Activated CD8-positive, alpha-beta T cell treated with anti-CD3 and anti-CD28 coated beads for 36 hours (primary cell): Measurements from ENCODE around the gene GCK. TPM values are rescaled to one million over a fixed set of nuclear protein-coding genes. Genes with fewer than 3 reads are reported as not detected.

ENCODE experiments used
- ATAC-seq: fragments of 200-7000 bp; cut with Tn5 transposase; one replicate; pipeline ENCODE4 v1.10.0; 2021; ENCODE audit warnings: mild to moderate bottlenecking, moderate library complexity
- CTCF ChIA-PET: fragments of 350-600 bp; sonication (Branson Sonifier 250); formaldehyde crosslinking; loops from one replicate; lab custom pipeline; 2021; ENCODE audit warnings: antibody characterized with exemption; lab: Charles Lee
- POLR2A ChIA-PET: fragments of 350-600 bp; sonication (Branson Sonifier 250); formaldehyde crosslinking; loops from one replicate; lab custom pipeline; 2021; ENCODE audit warnings: antibody characterized with exemption; lab: Charles Lee
- DNase-seq: peaks from one replicate; pipeline ENCODE4 v3.0.0-alpha.2; 2020
- H3K27ac Mint-ChIP-seq: one replicate; pipeline ENCODE4 v1.8.0; 2021; ENCODE audit warnings: mild to moderate bottlenecking, mixed read lengths
- H3K27me3 Mint-ChIP-seq: one replicate; pipeline ENCODE4 v1.8.0; 2021; ENCODE audit warnings: mixed read lengths
- H3K36me3 Mint-ChIP-seq: one replicate; pipeline ENCODE4 v1.8.0; 2021; ENCODE audit warnings: low read depth, mixed read lengths
- H3K4me1 Mint-ChIP-seq: one replicate; pipeline ENCODE4 v1.8.0; 2021; ENCODE audit warnings: low read depth, mixed read lengths
- H3K4me3 Mint-ChIP-seq: one replicate; pipeline ENCODE4 v1.8.0; 2021; ENCODE audit warnings: mild to moderate bottlenecking, moderate library complexity, mixed read lengths
- H3K9me3 Mint-ChIP-seq: one replicate; pipeline ENCODE4 v1.8.0; 2021; ENCODE audit warnings: mixed read lengths
- intact Hi-C: fragments of 100-400 bp; cut with micrococcal nuclease; formaldehyde crosslinking; loops from one replicate; pipeline ENCODE4 v1.10.0; 2022
- total RNA-seq, 2 experiments: library from RNA; stranded (reverse); gene quantifications; one replicate each; pipeline ENCODE4 v1.2.3, GENCODE V29; 2021
- TF ChIP-seq, protein P1 (sequence below): fragments of 200-600 bp; IDR thresholded peaks from one replicate; pipeline ENCODE4 v1.8.0; 2022; ENCODE audit warnings: antibody characterized with exemption, mild to moderate bottlenecking

GCK gene
- total RNA-seq, 2 experiments from 2014 or later: 2.1 to 2.6 TPM

DNA sequence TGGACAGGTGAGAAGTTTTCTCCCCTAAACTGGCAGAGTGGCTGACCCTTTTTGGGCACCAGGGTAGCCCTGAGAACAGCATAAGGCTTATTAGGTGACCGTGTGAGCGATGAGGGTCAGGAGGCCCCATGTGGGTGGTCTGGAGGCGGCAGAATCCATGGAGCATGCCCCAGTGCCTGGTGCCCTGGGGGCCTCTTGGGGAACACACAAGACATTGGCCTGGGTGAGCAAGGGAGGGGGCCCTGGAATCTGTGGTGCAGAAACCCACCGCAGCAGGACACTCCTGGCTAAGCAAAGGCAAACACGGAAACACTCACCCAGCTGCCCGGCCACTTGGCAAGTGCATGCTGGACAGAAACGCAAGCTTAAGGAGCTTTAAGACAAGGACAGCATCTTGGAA lies 41.0 kb upstream of the GCK start:
- H3K4me3 Mint-ChIP-seq: no peak overlapping the region
- POLR2A ChIA-PET: interaction anchor here (0.6 kb wide), 1 partner anchor 72 kb away, joined by 4 read pairs; no protein-coding TSS in a partner anchor
- ATAC-seq (no peak), DNase-seq (no peak)
- no peaks in the 10 kb centered on the region for H3K36me3 Mint-ChIP-seq
- no peak overlapping the region for H3K27ac Mint-ChIP-seq
- CTCF ChIA-PET: no interaction called here
- H3K9me3 Mint-ChIP-seq: no peaks in the 10 kb centered on the region
- no peaks in the 10 kb centered on the region for H3K4me1 Mint-ChIP-seq
- intact Hi-C loops: no loop called here
- TF ChIP-seq, protein P1, sequence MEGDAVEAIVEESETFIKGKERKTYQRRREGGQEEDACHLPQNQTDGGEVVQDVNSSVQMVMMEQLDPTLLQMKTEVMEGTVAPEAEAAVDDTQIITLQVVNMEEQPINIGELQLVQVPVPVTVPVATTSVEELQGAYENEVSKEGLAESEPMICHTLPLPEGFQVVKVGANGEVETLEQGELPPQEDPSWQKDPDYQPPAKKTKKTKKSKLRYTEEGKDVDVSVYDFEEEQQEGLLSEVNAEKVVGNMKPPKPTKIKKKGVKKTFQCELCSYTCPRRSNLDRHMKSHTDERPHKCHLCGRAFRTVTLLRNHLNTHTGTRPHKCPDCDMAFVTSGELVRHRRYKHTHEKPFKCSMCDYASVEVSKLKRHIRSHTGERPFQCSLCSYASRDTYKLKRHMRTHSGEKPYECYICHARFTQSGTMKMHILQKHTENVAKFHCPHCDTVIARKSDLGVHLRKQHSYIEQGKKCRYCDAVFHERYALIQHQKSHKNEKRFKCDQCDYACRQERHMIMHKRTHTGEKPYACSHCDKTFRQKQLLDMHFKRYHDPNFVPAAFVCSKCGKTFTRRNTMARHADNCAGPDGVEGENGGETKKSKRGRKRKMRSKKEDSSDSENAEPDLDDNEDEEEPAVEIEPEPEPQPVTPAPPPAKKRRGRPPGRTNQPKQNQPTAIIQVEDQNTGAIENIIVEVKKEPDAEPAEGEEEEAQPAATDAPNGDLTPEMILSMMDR: no peak
- H3K27me3 Mint-ChIP-seq: no peaks in the 10 kb centered on the region

DNA sequence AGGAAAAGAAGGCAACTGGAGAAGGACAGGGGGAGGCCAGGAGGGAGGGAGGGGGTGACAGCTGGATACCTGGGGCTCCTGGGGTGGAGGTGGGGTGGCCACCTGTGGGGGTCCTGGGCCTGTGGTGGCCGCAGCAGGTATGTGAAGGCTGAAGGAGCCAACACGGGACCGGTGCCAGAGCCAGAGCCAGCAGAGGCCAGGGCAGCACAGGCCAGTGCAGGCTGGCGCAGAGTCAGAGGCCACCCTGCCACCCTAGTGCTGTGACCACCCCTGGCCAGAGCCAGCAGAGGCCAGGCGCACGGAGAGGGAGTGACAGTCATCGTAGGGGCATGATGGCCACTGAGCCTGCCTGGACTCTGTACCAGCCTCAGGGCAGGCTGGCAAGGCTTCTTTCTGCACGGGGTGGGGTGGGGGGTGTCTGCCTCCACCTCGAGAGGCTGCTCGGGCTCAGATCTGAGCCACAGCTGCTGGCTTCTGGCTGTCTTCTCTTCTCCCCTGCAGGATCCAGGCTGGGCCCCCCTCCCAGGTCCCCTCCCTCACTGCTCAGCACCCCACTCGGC lies 40.4 kb upstream of the GCK start:
- Mint-ChIP-seq H3K4me3 (no peak overlapping the region), H3K36me3 (no peaks in the 10 kb centered on the region), H3K4me1 (no peaks in the 10 kb centered on the region), H3K27ac (no peak overlapping the region), H3K27me3 (no peaks in the 10 kb centered on the region), H3K9me3 (no peaks in the 10 kb centered on the region)
- DNase-seq (no peak), ATAC-seq (no peak)
- POLR2A ChIA-PET: no interaction called here
- CTCF ChIA-PET: no interaction called here
- TF ChIP-seq, protein P1: no peak
- intact Hi-C loops: no loop called here

DNA sequence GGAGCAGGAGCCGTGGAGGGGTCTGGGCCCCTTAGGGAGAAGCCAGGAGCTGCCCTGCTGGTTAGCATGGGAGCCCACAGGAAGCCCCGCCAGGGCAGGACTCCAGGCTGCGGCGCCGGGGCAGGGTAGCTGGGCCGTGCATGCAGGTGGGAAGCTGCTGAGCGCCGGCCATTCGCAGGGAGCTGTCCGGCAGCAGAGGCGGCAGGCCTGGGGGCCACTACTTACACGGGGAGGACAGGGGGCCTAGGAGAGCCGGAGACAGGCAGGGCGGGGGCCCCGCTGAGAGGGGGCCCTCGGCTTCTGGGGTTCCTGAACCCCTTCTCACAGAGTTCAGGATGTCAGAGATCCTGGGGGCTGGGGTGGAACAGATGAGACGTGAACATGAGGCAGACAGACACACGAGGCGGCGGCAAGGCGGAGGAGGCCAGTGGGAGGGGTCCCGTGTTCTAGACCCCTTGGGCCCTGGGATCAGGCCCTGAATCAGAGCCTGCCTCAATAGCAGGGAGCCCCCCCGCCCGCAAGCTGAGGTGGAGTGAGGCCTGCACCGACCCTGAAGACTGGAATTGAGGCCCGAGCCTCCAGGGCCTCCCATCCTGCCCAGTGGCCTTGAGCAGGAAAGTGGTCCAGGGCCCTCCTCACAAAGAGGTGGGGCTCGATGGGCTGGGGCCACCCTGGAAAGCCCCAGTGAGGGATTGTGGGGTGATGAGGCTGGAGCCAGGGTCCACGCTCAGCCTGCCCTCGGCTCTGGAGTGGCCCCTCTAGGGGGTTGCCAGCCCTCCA lies 39.5 kb upstream of the GCK start:
- intact Hi-C loops: no loop called here
- ATAC-seq (no peak), DNase-seq (no peak)
- POLR2A ChIA-PET: no interaction called here
- CTCF ChIA-PET: no interaction called here
- Mint-ChIP-seq H3K9me3 (no peaks in the 10 kb centered on the region), H3K27me3 (no peaks in the 10 kb centered on the region), H3K4me1 (no peaks in the 10 kb centered on the region), H3K36me3 (no peaks in the 10 kb centered on the region), H3K4me3 (no peak overlapping the region), H3K27ac (no peak overlapping the region)
- TF ChIP-seq, protein P1: no peak

DNA sequence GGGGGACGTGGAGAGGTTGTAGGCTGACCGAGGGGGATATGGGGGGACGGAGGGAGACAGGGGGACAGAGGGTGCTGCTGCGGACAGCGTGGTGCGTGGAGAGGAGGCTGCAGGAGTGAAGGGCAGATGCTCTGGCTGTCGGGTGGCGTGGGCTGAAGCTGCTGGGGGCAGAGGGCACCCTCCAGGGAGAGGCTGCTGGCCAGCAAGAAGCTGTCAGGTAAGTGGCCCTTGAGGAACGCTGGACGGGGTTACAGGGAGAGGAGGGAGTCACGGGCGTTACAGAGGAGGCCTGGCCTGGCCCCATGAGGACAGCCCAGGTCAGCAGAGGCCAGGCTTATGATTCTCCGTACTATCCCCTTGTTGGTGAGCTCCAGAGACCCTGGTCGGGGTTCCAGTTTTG lies 38.7 kb upstream of the GCK start:
- POLR2A ChIA-PET: no interaction called here
- Mint-ChIP-seq H3K27ac (no peak overlapping the region), H3K4me1 (no peaks in the 10 kb centered on the region), H3K27me3 (no peaks in the 10 kb centered on the region), H3K4me3 (no peak overlapping the region), H3K36me3 (no peaks in the 10 kb centered on the region), H3K9me3 (no peaks in the 10 kb centered on the region)
- DNase-seq (no peak), ATAC-seq (no peak)
- intact Hi-C loops: no loop called here
- TF ChIP-seq, protein P1: no peak
- CTCF ChIA-PET: no interaction called here

DNA sequence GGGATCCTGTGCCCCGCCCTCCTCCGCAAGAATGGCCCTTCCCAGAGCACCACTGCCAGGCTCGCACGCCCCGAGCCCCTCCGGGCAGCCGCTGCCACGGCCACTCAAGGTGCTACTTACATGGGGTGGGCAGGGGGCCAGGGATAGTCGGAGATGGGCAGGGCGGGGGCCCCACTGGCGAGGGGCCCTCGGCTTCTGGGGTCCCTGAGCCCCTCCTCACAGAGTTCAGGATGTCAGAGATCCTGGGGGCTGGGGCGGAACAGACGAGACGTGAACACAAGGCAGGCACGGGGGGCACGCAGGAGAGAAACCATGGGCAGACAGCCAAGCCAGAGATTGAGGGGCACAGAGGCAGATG lies 37.1 kb upstream of the GCK start:
- ATAC-seq: no peak
- intact Hi-C loops: no loop called here
- no peak for DNase-seq
- H3K9me3 Mint-ChIP-seq: no peaks in the 10 kb centered on the region
- H3K27me3 Mint-ChIP-seq: no peaks in the 10 kb centered on the region
- H3K27ac Mint-ChIP-seq: no peak overlapping the region
- TF ChIP-seq, protein P1: no peak
- ChIA-PET POLR2A (no interaction called here), CTCF (no interaction called here)
- no peaks in the 10 kb centered on the region for H3K36me3 Mint-ChIP-seq
- H3K4me1 Mint-ChIP-seq: no peaks in the 10 kb centered on the region
- H3K4me3 Mint-ChIP-seq: no peak overlapping the region
